Spleen (tissue), 7 donors: ENCODE results near the gene SSTR3.

Experiments used
- CTCF ChIP-seq, 11 experiments: fragments of 200-600 bp in 7 of 11; fragments of 450-650 bp in 4 of 11; sonication (generic) in 4 of 11; IDR thresholded peaks in 8 of 11; conservative IDR thresholded peaks in 3 of 11; 1 replicate in 7 of 11; 2 replicates in 4 of 11; pipeline versions ENCODE4 v1.4.0 to v1.8.0; 2016 to 2021; ENCODE audit warnings: antibody characterized with exemption in 11 of 11, inconsistent platforms in 4 of 11, mild to moderate bottlenecking in 1 of 11
- POLR2A ChIP-seq, 3 donors: fragments of 450-650 bp; IDR thresholded peaks; one replicate each; pipeline ENCODE4 v1.5.1; 2017; ENCODE audit warnings: antibody characterized with exemption in 3 of 3, mild to moderate bottlenecking in 1 of 3
- donor health status: DM: no; HTN: no; CAD: no; lungs with moderate emphysema.
- donor health status: DM: no; HTN: no; CAD: no.
- donor health status: DM: no; HTN: no; CAD: no.

DNA sequence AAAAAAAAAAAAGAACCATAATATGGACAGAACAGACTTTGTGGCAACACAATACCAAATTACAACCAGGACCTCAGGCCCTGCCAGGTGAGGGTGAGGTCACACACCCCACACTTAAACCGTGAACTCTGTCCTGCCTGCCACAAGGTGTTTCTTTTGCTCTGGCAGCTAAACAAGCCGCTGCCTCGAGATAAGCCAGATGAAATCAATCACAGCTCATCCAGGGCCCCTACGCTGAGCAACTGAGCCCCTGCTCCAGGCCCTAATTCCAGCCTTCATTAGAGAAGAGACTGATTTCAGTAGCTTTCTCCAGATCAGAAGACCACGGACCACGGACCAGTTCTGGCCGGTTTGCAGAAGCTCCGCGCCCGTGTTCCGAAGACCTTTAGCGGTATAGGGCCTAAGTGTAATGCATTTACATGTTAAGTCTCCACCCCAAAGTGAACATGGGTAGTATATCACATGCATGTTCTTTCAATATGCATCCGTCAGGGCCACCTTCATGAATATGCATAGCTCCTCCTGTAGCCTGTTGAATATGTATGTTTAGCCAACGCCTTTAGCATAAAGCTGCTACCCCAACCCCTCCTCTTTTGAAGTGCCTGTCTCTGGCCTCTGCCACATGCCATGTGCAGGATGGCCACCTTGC is 46.6 kb upstream of the SSTR3 start:
- TF ChIP-seq CTCF (IDR thresholded peaks at IDR 0.05 in 8 of 11, conservative IDR thresholded peaks at IDR 0.05 in 3 of 11) = no peak
- TF ChIP-seq POLR2A (IDR thresholded peaks at IDR 0.05) = no peak
